CD4-positive, alpha-beta T cell treated with Interferon alpha-2 for 1 hour (primary cell): ENCODE results near the gene PKHD1.

Source experiments
- DNase-seq, 2 donors: peaks; one replicate each; pipeline ENCODE4 v3.0.0-alpha.2; 2020 to 2022

The PKHD1 gene

GRCh38 chr6:51600514-51600913, 486.9 kb downstream of the PKHD1 start:
- DNase-seq = no peak

DNA sequence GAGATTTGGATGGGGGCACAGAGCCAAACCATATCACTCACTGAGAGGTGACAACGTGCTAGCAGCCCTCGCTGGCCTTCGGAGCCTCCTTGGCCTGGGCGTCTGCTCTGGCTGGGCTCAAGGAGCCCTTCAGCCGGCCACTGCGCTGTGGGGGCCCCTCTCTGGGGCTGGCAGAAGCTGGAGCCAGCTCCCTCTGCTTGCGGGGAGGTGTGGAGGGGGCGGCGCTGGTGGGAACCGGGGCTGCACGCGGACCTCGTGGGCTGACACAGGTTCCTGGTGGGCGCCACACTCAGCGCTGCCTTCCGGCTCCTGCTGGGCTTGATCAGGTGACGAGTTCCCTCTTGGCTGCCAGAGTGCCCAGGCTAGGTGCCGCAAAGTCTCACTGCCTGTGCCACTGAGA, 489.2 kb downstream of the PKHD1 start:
- no peak for DNase-seq

DNA sequence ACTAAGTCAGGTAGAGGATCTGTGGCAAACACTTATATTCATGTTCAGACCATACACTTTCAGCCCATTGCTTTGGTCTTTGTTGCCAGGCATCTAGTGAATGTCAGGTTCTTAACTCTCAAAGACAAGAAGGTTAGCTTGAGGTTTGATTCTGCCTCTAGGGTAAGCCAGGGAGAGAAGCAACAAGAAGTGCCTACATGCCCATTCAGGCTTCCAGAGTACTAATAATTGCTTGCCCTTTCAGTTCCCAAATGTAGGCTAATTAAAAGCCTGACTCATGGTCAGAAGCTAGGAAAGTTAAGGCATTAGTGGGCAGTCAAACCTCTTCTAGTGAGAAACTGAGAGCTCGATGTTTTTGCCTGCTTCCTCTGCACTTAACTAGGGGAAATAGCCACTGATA, 492.4 kb downstream of the PKHD1 start:
- no peak for DNase-seq

DNA sequence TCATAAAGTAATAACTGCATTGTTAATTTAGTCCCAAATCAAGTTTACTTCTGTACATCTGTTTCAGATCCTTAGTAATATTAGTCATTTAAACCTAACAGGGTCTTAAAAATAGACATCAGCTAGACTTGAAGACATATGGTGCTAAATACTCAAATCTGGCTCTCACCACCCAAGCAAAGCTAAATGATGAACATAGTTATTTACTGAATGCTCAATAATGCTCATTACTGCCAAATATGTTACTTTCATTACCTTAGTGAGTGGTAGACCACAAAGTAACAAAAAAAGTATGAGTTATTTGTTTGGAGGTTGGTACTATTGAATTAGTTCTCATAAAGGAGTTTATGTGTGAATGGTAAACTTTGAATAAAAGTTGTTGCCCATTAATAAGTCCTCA, 502.1 kb downstream of the PKHD1 start:
- DNase-seq = no peak

- no peak for DNase-seq
Observed at GRCh38 chr6:51584163-51584562, 503.2 kb downstream of the PKHD1 start.

GRCh38 chr6:51578994-51579393, 508.4 kb downstream of the PKHD1 start:
- DNase-seq = no peak

- no peak for DNase-seq
Observed at GRCh38 chr6:51578362-51578761, 509.1 kb downstream of the PKHD1 start.

GRCh38 chr6:51574040-51574439, 513.4 kb downstream of the PKHD1 start:
- no peak for DNase-seq

- no peak for DNase-seq
Observed at GRCh38 chr6:51571168-51571567, 516.2 kb downstream of the PKHD1 start.

DNA sequence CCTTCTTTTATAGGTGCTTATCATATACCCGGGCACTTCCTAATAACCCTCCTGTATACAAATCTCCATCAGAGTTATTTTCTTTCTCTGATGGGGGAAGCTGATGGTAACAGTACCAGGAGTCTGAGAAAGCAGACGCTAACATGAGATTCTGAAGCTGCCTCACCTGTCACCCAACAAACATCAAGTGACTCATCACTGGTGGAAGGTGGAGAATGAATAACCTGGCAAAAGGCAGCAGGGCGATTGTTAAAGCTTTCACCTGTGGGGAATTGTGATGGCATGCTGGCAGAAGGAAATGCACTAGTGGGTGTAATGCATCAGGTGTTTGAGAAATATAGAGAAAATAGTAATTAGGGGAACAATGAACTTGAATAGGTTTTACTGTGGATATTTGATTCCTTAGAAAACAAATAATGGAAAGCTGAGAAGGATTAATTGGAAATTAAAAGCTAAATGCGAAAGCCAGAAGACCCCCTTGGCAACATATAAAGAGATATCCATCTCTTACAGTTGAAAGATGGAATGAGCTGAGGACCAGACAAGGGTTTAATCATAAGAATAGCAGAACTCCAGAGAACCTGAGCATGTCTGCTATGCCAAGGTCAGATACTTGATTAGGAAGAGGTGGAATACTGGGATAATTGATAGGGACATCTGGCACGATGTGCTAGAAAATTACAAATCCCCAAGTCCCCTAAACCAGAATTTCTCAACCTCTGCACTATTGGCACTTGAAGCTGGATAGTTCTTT, 517.1 kb downstream of the PKHD1 start:
- no peak for DNase-seq

DNA sequence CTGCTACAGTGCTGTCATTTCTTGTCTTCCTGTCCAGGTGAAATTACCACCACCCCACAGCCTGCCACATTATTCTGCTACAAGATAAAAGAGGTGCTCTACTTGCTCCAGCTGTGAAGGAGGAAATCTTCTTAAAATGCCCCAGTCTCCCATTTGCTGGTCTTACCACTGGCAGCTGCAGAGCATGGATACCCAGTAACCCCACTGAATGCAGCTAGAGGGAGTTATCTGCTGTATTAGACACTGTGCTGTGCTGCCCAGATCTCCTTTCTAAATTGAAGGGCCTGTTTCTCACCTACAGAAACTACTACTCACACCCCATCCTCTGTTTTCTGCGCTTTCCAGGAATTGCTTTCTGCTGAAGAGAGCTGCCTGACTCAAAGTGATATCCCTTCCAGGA, 517.8 kb downstream of the PKHD1 start:
- DNase-seq = no peak

- DNase-seq = no peak
Observed at GRCh38 chr6:51568771-51569170, 518.6 kb downstream of the PKHD1 start.

GRCh38 chr6:51565472-51565871, 521.9 kb downstream of the PKHD1 start:
- no peak for DNase-seq
